Stimulated activated CD8-positive, alpha-beta memory T cell treated with anti-CD3 and anti-CD28 coated beads, Interleukin-4, amount 100 ng/mL, for 1 hour (primary cell): Measurements from ENCODE around the gene C11orf52.

Source experiments
- DNase-seq, 2 donors: peaks; one replicate each; pipeline ENCODE4 v3.0.0-alpha.2; 2020; ENCODE audit warnings: low read depth in 2 of 2, low spot score in 1 of 2

The C11orf52 gene

GRCh38 chr11:111937844-111938243 is 19.1 kb downstream of the C11orf52 start:
- no peak for DNase-seq

- DNase-seq, result no peak
These were observed 20.0 kb downstream of the C11orf52 start for GRCh38 chr11:111938687-111939160.

- no peak for DNase-seq
These were observed 21.3 kb downstream of the C11orf52 start for GRCh38 chr11:111939836-111940604.

GRCh38 chr11:111941963-111942362 is 23.2 kb downstream of the C11orf52 start:
- DNase-seq, result no peak

- DNase-seq, result no peak
These were observed 24.1 kb downstream of the C11orf52 start for GRCh38 chr11:111942829-111943228.

GRCh38 chr11:111944139-111944538 is 25.4 kb downstream of the C11orf52 start:
- no peak for DNase-seq

GRCh38 chr11:111944651-111945051 is 25.9 kb downstream of the C11orf52 start:
- no peak for DNase-seq

- DNase-seq, result no peak
These were observed 26.5 kb downstream of the C11orf52 start for GRCh38 chr11:111945198-111945597.

GRCh38 chr11:111946499-111946898 is 27.8 kb downstream of the C11orf52 start:
- no peak for DNase-seq

- DNase-seq, result no peak
These were observed 28.4 kb downstream of the C11orf52 start for GRCh38 chr11:111947143-111947542.

GRCh38 chr11:111949519-111950426 is 31.1 kb downstream of the C11orf52 start:
- DNase-seq, result no peak

GRCh38 chr11:111951565-111951964 is 32.9 kb downstream of the C11orf52 start:
- DNase-seq, result no peak

GRCh38 chr11:111954154-111954553 is 35.4 kb downstream of the C11orf52 start:
- no peak for DNase-seq

GRCh38 chr11:111957663-111958444 is 39.1 kb downstream of the C11orf52 start:
- DNase-seq, result no peak

GRCh38 chr11:111960916-111961315 is 42.2 kb downstream of the C11orf52 start:
- DNase-seq, result no peak

GRCh38 chr11:111961389-111962300 is 42.9 kb downstream of the C11orf52 start:
- no peak for DNase-seq

- DNase-seq, result no peak
These were observed 45.2 kb downstream of the C11orf52 start for GRCh38 chr11:111963931-111964340.

GRCh38 chr11:111966678-111967077 is 48.0 kb downstream of the C11orf52 start:
- no peak for DNase-seq

GRCh38 chr11:111967649-111968048 is 48.9 kb downstream of the C11orf52 start:
- no peak for DNase-seq

- DNase-seq, result no peak
These were observed 50.6 kb downstream of the C11orf52 start for GRCh38 chr11:111969344-111969743.
